ENCODE data around the gene ACTMAP.
A peak's percentile ranks its signal among the peaks of the same experiment; 100 is the strongest.

The ACTMAP gene

GRCh38 chr19:40695881-40696280 is 54.4 kb downstream of the ACTMAP start:
- DNase-seq (ENCODE audit: low read depth) = no peak
- no peak overlapping the region for H3K4me3 ChIP-seq (ENCODE audit: low read depth, low read length)
- no peak for TF ChIP-seq CTCF (IDR thresholded peaks at IDR 0.05; ENCODE audit: control insufficient read depth, extremely low read depth, insufficient read depth)

GRCh38 chr19:40693896-40694295 is 56.4 kb downstream of the ACTMAP start:
- no peak overlapping the region for H3K4me3 ChIP-seq (ENCODE audit: low read depth, low read length)
- no peak for TF ChIP-seq CTCF (IDR thresholded peaks at IDR 0.05; ENCODE audit: control insufficient read depth, extremely low read depth, insufficient read depth)
- no peak for DNase-seq (ENCODE audit: low read depth)

- no peak for DNase-seq (ENCODE audit: low read depth)
- TF ChIP-seq CTCF (IDR thresholded peaks at IDR 0.05; ENCODE audit: control insufficient read depth, extremely low read depth, insufficient read depth) = peak; percentile 29; the same call in 1 of the 2 replicates
- no peak overlapping the region for H3K4me3 ChIP-seq (ENCODE audit: low read depth, low read length)
Measured at GRCh38 chr19:40693150-40693788, 57.0 kb downstream of the ACTMAP start.

DNA sequence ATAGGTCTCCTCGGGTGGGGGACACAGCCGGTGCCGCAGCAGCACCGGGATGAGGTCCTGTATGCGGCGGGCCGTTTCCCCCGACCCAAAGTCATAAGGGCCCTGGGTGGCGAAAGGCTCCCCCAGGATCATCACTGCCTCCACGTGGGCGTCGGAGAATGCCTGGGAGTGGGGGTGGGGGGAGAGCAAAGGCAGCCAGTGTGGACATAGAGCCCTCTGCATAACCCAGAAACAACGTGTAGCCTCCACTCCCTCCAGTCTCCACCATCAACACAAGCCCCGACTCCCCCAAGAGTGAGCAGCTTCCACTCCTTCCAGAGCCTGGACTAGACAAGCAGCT is 58.1 kb downstream of the ACTMAP start:
- DNase-seq (ENCODE audit: low read depth) = no peak
- TF ChIP-seq CTCF (IDR thresholded peaks at IDR 0.05; ENCODE audit: control insufficient read depth, extremely low read depth, insufficient read depth) = no peak
- H3K4me3 ChIP-seq (ENCODE audit: low read depth, low read length) = no peak overlapping the region

- TF ChIP-seq CTCF (IDR thresholded peaks at IDR 0.05; ENCODE audit: control insufficient read depth, extremely low read depth, insufficient read depth) = no peak
- no peak for DNase-seq (ENCODE audit: low read depth)
- H3K4me3 ChIP-seq (ENCODE audit: low read depth, low read length) = no peak overlapping the region
Measured at GRCh38 chr19:40691421-40692211, 58.7 kb downstream of the ACTMAP start.

All from LNCaP clone FGC (cell line).